Stimulated activated CD4-positive, alpha-beta T cell treated with anti-CD3 and anti-CD28 coated beads, Interleukin-4, amount 100 ng/mL, for 24 hours (primary cell): ENCODE data around the gene AK9.
"Not testable (repeated sequence)": the region's sequence is repeated elsewhere in the genome, so short reads cannot be mapped to it uniquely, and the experiment has no call there.

ENCODE experiments used
- DNase-seq: peaks from one replicate; pipeline ENCODE4 v3.0.0-alpha.2; 2020

The AK9 gene

GRCh38 chr6:109690737-109691621 lies at the start of gene AK9, which contains the start of gene FIG4:
AK9 (minus strand) TSS chr6:109691202; CDS start chr6:109675745, 15,457 bp downstream.
FIG4 (plus strand) TSS chr6:109691296; CDS start chr6:109691436, 140 bp downstream.
- peak; percentile 92 for DNase-seq

GRCh38 chr6:109740787-109741186 lies 49.8 kb upstream of the AK9 start:
- no peak for DNase-seq

DNA sequence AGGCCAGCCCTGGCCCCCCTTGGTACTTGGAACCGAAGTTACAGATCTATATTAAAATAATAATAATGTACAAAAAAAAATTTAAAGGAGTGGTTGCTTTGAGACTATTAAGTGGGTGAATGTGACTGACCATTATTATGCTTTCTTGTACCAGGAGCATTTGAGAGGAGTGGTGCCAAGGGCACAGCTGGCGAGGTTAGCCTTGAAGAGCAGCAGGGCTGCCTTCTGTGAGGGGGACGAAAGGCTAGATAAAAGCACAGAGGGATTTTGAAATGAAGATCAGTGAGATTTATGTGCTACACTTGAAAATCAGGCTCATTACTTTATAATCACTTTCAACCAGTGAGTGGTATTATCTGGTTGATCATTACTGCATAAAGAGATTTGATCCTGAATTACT lies 48.7 kb upstream of the AK9 start:
- DNase-seq = no peak

- no peak for DNase-seq
Observed at GRCh38 chr6:109738667-109739066, 47.7 kb upstream of the AK9 start.

GRCh38 chr6:109738255-109738654 lies 47.3 kb upstream of the AK9 start:
- DNase-seq = no peak

DNA sequence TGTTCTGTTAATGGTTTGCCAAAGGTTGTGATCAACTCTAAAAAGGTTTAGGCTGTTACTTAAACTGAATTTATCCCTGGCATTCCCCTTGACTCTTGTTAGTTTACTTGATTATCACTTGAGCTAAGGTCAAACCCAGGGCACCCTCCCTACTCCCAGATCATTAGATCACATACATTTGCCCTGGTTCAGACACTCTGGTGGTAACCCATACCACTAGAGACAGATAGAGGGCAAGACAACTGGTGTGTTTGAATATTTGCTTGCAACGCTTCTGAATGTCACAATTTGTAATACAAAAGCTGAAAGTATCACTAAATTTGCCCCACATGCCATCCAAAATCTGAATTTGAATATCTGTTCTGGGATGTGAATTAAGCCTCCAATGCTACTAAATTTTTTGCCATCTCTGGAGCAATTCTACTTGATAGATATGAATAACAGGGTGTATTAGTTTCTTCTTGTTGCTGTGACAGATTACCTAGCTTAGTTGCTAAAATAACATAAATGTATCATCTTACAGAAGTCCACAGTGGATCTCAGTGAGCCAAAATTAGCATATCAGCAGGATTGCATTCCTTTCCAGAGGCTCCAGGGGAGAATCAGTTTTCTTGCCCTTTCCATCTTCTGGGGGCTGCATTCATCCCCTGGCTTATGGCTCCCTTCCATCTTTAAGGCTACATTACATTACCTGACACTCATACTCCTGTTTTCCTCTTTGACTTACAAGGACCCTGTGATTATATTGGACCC lies 45.4 kb upstream of the AK9 start:
- DNase-seq = no peak

DNA sequence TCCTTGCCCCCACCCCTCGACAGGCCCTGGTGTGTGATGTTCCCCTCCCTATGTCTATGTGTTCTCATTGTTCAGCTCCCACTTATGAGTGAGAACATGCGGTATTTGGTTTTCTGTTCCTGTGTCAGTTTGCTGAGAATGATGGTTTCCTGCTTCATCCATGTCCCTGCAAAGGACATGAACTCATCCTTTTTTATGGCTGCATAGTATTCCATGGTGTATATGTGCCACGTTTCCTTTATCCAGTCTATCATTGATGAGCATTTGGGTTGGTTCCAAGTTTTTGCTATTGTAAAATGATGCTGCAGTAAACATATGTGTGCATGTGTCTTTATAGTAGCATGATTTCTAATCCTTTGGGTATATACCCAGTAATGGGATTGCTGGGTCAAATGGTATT lies 34.2 kb upstream of the AK9 start:
- DNase-seq = not testable (repeated sequence)

DNA sequence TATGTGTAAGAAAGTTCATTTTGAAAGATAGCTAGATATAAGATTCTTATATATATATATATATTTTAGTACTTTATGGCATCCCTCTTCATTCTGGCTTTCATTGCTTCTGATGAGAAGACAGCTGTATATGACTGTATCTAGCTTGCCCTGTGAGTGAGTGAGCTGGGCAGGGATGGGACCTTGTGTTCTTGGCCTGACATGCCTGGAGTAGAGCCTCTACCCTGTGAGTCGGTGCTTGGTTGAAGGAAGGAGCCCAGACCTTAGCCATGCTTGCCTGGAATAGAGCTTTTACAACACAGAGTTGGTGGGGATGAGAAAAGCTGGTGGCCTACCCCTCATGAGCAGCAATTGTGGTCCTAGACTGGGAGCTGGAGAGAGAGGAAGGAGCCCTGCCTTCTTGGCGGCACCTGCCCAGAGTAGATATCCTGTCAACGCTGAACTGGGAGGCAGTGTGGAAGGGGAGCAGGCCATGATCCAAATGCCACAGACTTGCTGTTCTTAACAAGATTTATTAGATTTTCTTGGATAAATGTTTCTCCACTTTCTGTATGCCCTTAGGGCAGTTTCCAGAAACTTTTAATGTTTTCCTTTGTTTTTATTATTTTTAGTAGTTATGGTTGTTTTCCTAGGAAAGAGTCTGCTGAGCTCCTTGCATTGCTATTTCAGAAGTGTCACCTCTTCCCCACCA lies 31.7 kb upstream of the AK9 start:
- no peak for DNase-seq

DNA sequence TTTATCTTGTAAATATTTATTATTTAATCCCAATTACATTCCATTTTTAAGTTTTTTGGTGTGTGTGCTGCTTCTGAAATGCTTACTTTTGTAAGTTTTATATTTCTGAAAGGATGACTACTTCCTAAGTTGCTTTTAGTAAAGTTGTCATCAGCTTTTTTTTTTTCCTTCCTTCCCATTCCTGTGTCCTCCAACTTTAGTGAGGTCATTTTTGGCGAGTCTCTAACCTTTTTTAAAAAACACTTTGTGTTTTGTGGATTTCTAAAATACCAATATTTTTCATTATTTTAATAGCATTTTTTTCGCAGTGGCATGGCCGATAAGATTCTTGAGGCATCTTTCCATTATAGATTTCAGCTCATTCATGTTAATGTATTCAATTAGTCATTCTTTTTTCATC lies 31.0 kb upstream of the AK9 start:
- DNase-seq = no peak

DNA sequence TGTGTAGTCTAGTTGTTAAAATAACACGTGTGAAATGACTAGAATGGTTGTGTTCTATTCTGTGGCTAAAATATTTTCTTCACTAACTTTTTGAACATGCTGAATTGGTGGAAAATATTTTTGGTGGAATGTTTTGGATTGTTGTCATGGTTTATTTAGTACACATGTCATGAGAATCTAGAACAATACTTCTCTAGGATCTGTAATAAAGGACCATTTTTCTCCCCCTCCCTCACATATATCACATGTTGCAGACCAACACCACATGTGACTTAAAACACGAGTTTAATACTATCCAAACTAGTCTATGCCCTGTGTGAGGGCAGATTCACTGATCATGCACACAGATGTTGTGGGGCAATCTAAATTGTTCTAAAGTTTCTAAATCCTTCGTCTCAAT lies 29.3 kb upstream of the AK9 start:
- DNase-seq = no peak

- no peak for DNase-seq
Observed at GRCh38 chr6:109718991-109719390, 28.0 kb upstream of the AK9 start.

DNA sequence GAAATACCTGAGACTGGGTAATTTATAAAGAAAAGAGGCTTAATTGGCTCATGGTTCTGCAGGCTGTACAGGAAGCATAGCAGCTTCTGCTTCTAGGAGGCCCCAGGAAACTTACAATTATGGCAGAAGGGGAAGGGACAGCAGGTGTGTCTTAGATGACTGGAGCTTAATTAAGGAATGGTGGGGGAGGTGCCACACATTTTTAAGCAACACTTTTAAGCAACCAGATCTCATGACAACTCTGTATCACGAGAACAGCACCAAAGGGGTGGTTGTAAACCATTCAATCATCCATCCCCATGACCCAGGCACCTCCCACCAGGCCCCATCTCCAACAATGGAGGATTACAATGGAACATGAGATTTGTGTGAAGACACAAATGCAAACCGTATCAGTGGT lies 27.0 kb upstream of the AK9 start:
- no peak for DNase-seq

DNA sequence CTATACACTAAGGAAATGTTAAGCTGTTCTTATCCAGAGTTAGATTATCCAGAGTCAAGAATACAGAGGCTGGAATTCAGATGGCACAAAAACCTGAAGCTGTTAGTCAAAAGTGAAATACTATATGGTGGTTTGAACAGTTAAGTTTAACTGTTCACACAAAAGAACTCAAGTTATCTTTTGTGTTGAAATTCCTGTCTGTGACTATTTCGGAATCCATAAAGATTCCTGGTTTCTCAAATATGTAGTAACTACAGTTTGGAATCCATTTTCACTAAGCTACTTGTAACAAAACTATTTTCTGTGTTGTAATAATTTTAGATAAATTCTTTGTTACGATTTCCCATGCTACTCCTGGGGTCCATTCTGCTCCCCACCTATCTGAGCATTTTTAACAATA lies 24.6 kb upstream of the AK9 start:
- DNase-seq = no peak

GRCh38 chr6:109714611-109715010 lies 23.6 kb upstream of the AK9 start:
- no peak for DNase-seq

- no peak for DNase-seq
Observed at GRCh38 chr6:109714166-109714565, 23.2 kb upstream of the AK9 start.

GRCh38 chr6:109713097-109713496 lies 22.1 kb upstream of the AK9 start:
- DNase-seq = peak; percentile 11

DNA sequence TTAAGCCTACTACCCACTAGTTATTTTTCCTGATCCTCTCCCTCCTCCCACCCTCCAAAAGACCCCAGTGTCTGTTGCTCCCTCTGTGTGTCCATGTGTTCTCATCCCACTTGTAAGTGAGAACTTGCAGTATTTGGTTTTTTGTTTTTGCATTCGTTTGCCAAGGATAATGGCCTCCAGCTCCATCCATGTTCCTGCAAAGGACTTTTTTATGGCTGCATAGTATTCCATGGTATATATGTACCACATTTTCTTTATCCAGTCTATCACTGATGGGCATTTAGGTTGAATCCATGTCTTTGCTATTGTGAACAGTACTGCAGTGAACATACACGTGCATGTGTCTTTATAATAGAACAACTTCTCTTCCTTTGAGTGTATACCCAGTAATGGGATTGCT lies 17.1 kb upstream of the AK9 start:
- DNase-seq = not testable (repeated sequence)

- DNase-seq = no peak
Observed at GRCh38 chr6:109706513-109706912, 15.5 kb upstream of the AK9 start.

- peak; percentile 74 for DNase-seq
Observed at GRCh38 chr6:109705258-109705657, 14.3 kb upstream of the AK9 start.

DNA sequence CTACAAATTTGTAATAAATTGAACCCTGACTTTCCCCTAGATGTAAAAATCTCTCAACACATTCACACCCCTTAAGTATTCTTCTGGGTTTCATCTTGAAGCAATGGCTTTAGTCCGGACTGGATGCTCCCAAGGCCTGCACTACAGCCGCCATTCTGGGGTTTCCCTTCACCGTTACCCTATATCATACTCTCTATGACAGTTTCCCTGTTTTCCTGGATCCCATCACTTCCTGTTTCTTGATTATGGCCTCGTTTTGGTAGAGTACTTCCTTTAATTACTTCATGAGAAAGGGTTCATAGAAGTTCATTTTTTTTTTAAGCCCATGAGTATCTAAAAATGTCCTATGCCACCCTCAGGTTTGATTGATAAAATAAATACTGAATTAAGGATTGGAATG lies 11.8 kb upstream of the AK9 start:
- DNase-seq = no peak

GRCh38 chr6:109701774-109702173 lies 10.8 kb upstream of the AK9 start:
- DNase-seq = no peak

GRCh38 chr6:109701221-109701620 lies 10.2 kb upstream of the AK9 start:
- DNase-seq = no peak

GRCh38 chr6:109696355-109696754 lies 5.4 kb upstream of the AK9 start:
- no peak for DNase-seq

GRCh38 chr6:109695468-109695867 lies 4.5 kb upstream of the AK9 start:
- no peak for DNase-seq
